Subcutaneous adipose tissue (tissue), 4 donors: ENCODE measurements around the gene SLC29A4. TPM values are rescaled to one million over a fixed set of nuclear protein-coding genes. Genes with fewer than 3 reads are reported as not detected.

ENCODE experiments used
- total RNA-seq, 4 donors: library from RNA; depleted of rRNA; stranded (reverse); fragments of >200 nt; gene quantifications; one replicate each; pipeline ENCODE4 v1.1.0, GENCODE V29; 2016
- TF ChIP-seq, protein P1 (sequence below): fragments of 450-650 bp; IDR thresholded peaks from one replicate; pipeline ENCODE4 v1.5.1; 2016; ENCODE audit warnings: low read depth, mild to moderate bottlenecking, control low read depth, antibody characterized with exemption, moderate library complexity

Gene SLC29A4, protein sequence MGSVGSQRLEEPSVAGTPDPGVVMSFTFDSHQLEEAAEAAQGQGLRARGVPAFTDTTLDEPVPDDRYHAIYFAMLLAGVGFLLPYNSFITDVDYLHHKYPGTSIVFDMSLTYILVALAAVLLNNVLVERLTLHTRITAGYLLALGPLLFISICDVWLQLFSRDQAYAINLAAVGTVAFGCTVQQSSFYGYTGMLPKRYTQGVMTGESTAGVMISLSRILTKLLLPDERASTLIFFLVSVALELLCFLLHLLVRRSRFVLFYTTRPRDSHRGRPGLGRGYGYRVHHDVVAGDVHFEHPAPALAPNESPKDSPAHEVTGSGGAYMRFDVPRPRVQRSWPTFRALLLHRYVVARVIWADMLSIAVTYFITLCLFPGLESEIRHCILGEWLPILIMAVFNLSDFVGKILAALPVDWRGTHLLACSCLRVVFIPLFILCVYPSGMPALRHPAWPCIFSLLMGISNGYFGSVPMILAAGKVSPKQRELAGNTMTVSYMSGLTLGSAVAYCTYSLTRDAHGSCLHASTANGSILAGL
- total RNA-seq: 10 to 100 TPM in 3 of 4 donors, 1 to 10 TPM in 1; 8.6 to 33.5 (median 15.9) TPM

DNA sequence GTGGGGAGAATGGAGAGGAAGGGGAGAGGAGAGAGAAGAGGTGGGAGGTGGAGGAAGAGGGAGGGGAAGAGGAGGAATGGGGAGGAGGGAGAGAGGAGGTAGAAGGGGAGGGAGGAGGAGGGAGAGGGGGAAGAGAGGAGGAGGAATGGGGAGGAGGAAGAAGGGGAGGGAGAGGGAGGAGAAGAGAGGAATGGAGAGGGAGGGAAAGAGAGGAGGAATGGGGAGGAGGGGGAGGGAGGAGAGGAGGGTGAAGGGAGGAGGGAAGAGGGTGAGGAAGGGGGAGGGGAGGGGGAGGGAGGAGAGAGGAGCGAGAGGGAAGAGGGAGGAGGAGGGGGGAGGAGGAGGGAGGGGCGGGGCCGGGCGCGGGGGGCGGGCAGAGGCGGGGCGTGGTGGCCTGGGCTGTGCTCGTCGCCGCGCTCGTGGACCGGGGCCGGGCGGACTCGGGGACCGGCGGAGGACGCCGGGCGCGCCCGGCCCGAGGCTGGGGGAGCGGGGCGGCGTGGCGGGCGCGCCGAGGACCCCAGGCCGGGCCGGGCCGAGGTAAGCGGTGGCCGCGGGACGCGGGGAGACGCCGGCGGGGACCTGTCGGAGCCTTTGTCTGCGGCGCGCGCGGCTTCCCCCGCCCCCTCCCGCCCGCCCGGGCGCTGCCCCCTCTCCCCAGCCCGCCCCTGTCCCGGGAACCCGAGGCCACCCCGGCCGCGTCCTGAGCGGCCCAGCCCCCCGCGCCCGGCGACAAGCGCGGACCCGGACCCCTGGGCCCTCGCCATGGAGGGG, at the start of gene SLC29A4:
TSS of gene SLC29A4 (plus strand) at position 401 of the 774 bp plus-strand sequence. CDS start 4,874 bp downstream, outside the sequence.
- TF ChIP-seq, protein P1, sequence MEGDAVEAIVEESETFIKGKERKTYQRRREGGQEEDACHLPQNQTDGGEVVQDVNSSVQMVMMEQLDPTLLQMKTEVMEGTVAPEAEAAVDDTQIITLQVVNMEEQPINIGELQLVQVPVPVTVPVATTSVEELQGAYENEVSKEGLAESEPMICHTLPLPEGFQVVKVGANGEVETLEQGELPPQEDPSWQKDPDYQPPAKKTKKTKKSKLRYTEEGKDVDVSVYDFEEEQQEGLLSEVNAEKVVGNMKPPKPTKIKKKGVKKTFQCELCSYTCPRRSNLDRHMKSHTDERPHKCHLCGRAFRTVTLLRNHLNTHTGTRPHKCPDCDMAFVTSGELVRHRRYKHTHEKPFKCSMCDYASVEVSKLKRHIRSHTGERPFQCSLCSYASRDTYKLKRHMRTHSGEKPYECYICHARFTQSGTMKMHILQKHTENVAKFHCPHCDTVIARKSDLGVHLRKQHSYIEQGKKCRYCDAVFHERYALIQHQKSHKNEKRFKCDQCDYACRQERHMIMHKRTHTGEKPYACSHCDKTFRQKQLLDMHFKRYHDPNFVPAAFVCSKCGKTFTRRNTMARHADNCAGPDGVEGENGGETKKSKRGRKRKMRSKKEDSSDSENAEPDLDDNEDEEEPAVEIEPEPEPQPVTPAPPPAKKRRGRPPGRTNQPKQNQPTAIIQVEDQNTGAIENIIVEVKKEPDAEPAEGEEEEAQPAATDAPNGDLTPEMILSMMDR: no peak

DNA sequence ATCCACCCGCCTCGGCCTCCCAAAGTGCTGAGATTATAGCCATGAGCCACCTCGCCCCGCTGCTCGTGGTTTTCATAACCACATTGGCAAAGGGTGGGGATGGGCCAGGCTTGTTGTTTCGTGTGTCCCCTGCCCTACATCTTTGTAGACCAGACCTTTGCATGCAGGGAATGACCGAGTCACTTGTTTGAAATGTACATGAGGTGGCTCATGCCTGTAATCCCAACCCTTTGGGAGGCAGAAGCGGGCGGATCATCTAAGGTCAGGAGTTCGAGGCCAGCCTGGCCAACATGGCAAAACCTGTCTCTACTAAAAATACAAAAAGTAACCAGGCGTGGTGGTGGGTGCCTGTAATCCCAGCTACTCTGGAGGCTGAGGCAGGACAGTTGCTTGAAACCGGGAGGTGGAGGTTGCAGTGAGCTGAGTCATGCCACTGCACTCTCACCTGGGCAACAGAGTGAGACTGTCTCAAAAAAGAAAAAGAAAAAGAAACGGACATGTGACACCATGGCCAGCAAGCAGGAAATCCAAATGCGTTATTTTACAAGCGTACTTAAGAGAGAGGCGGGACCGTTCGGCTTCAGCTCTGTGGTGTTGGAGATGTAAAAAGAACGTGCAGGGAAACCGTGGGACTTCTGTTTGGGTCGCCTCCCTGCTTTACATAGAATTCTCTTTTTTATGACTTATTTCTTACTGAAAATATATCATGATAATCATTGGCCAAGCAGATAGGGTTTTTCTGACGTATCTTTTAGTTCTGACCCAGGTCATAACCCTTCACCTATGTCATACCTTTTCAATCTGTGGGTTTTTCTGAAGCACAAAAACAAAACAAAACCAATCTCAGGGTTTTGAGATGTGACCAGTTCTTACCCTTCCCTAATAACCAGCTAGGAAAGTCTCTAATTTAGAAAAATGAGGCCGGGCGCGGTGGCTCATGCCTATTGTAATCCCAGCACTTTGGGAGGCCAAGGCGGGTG, 47.6 kb upstream of the SLC29A4 start:
- TF ChIP-seq, protein P1: no peak

DNA sequence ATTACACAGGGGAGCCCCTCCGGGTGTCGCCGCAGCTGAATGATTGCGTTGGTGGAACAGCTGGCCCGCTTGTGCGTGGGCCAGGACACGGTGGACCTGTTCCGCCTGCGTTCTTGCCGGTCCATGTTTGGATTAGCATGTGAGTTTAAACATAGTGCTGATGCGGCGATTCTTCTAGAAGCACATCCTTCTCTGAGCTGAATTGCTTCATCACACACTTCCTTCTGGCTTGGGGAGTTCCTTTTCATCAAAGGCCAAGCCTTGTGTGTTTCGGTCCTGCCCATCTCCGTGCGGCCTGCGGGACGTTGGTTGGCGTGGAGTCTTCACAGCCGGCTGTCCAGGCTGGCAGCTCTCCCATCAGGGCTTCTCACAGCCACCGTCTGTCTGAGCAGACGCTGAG, 45.5 kb upstream of the SLC29A4 start:
- TF ChIP-seq, protein P1: no peak

DNA sequence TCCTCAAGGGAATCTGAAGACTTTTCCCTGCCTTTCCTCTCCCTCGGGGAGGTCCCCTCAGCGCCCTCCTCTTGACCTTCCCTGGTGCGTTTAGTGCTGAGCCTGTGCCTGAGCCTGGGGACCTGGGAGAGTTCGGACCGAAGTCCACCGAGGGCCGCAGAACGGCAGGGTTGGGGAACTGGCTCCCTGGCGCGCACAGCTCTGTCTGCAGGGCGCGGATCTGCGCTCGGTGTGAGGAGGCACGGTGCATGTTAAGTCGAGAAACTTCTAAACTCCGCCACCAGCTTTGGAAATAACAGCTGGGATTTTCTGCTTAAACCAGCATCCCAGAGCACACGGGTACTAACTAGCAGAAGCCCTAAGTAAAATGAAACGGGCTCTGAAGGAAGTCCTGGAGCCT, 44.2 kb upstream of the SLC29A4 start:
- TF ChIP-seq, protein P1: no peak

DNA sequence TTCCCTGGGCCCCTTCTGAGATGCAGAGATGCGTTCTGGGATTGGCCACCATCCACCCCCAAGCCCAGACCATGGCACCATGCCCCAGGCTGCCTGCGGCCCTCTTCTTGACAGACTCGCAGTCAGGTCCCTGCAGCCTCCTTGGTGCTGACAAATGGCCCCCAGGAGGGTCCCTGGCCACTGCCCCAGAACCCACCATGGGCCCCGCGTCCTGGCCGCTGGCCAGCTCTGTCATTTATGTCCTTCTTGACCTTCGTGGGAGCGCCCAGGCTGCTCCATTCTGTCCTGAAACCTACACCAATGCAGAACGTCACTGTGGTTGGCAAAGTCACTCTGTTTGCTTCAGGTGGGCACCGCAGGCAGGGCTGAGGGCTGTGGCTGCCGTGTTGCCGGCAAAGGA, 39.5 kb upstream of the SLC29A4 start:
- TF ChIP-seq, protein P1: no peak

DNA sequence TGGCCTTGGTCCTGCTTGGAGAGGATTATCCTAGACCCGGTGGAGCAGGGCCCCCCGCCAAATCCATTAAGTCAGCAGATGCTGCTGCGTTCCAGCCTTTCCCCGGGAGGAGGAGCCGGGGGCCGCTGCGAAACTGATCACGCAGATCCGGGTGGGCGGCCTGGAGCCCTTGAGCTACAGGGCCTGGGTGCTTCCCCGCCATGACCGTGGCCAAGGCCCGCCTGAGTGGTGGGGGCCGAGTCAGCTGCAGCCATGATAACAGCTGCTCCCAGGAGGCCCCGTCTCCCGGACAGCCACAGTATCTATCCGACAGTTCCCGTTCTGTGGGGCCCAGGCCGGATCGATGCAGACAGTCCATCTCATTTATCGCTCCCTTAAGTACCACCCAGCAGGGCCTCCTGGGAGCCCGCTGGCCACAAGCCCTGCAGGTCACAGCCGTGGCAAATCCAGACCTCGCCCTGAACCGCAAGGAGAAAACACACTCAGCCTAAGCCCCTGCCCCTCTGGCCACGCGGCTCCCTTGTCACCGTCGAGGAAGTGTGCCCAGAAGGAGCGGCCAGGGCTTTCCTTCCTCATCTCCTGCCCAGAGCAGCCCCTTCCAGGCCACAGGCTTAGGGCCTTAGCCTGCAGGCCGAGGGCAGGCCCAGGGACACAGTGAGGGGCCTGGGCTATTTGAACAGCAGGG, 34.4 kb upstream of the SLC29A4 start:
- TF ChIP-seq, protein P1: no peak
